Dermis blood vessel endothelial cell (primary cell): ENCODE data around the gene S100A4. TPM values are rescaled to one million over a fixed set of nuclear protein-coding genes. Genes with fewer than 3 reads are reported as not detected.

Experiments used
- DNase-seq: peaks from one replicate; pipeline ENCODE4 v3.0.0; 2010
- total RNA-seq: library from RNA; depleted of rRNA; stranded (reverse); fragments of >200 nt; gene quantifications from 2 replicates; pipeline ENCODE4 v1.2.3, GENCODE V29; 2014

Gene S100A4
- total RNA-seq, 1 donor from 2014 or later = 22.6 TPM

GRCh38 chr1:153506386-153506785, 39.2 kb downstream of the S100A4 start:
- DNase-seq = no peak

- DNase-seq = no peak
Observed at GRCh38 chr1:153505576-153505975, 40.0 kb downstream of the S100A4 start.

- no peak for DNase-seq
Observed at GRCh38 chr1:153503766-153504165, 41.8 kb downstream of the S100A4 start.

- DNase-seq = no peak
Observed at GRCh38 chr1:153498746-153499145, 46.9 kb downstream of the S100A4 start.

GRCh38 chr1:153495536-153495935, 50.1 kb downstream of the S100A4 start:
- DNase-seq = no peak

- DNase-seq = peak; percentile 76
Observed at GRCh38 chr1:153494976-153495535, 50.5 kb downstream of the S100A4 start.

Other genes starting within 250 kb of the S100A4 start
- not detected in 2 replicates for gene PGLYRP3, start 232.9 kb downstream of the S100A4 start, total RNA-seq
- not detected in 2 replicates for gene PGLYRP4, start 197.0 kb downstream of the S100A4 start, total RNA-seq
- 0.19 and 0.51 TPM in 2 replicates for gene S100A9, start 188.0 kb downstream of the S100A4 start, total RNA-seq
- not detected in 2 replicates for gene S100A12, start 170.2 kb downstream of the S100A4 start, total RNA-seq
- not detected in 2 replicates for gene S100A8, start 154.7 kb downstream of the S100A4 start, total RNA-seq
- gene S100A7A, start 129.3 kb downstream of the S100A4 start, total RNA-seq = not detected in 2 replicates
- not detected in 2 replicates for gene S100A7, start 85.2 kb downstream of the S100A4 start, total RNA-seq
- gene S100A6, start 9.8 kb downstream of the S100A4 start, total RNA-seq = 239 and 342 TPM in 2 replicates
- not detected in 2 replicates for gene S100A5, start 4.9 kb downstream of the S100A4 start, total RNA-seq
- gene S100A3, start 3.5 kb upstream of the S100A4 start, total RNA-seq = 1.3 and 1.4 TPM in 2 replicates
- 0.51 and 0.98 TPM in 2 replicates for gene S100A2, start 20.0 kb upstream of the S100A4 start, total RNA-seq
- 581 and 601 TPM in 2 replicates for gene S100A16, start 67.3 kb upstream of the S100A4 start, total RNA-seq
- gene S100A14, start 70.5 kb upstream of the S100A4 start, total RNA-seq = 0.42 and 0.68 TPM in 2 replicates
- gene S100A13, start 81.7 kb upstream of the S100A4 start, total RNA-seq = 39.0 and 91.7 TPM in 2 replicates
- gene S100A1, start 82.6 kb upstream of the S100A4 start, total RNA-seq = not detected in 2 replicates
- 21.1 and 25.9 TPM in 2 replicates for gene CHTOP, start 88.3 kb upstream of the S100A4 start, total RNA-seq
- gene SNAPIN, start 112.9 kb upstream of the S100A4 start, total RNA-seq = 45.6 and 60.8 TPM in 2 replicates
- gene ILF2, start 125.2 kb upstream of the S100A4 start, total RNA-seq = 267 and 268 TPM in 2 replicates
- gene NPR1, start 132.9 kb upstream of the S100A4 start, total RNA-seq = 54.4 and 56.5 TPM in 2 replicates
- 31.3 and 42.7 TPM in 2 replicates for gene INTS3, start 182.2 kb upstream of the S100A4 start, total RNA-seq
- 27.6 and 30.0 TPM in 2 replicates for gene SLC27A3, start 229.6 kb upstream of the S100A4 start, total RNA-seq